Motor neuron (in vitro differentiated cells): ENCODE results near the gene KRT25. TPM values are rescaled to one million over a fixed set of nuclear protein-coding genes. Genes with fewer than 3 reads are reported as not detected.
"Not testable (repeated sequence)": the region's sequence is repeated elsewhere in the genome, so short reads cannot be mapped to it uniquely, and the experiment has no call there.

Experiments
- ATAC-seq, 8 experiments: fragments of 200-7000 bp; cut with Tn5 transposase; replicated peaks in 6 of 8; 2 replicates each; pipeline ENCODE4 v1.8.0; 2021; ENCODE audit warnings: mild to moderate bottlenecking in 8 of 8, moderate library complexity in 8 of 8
- H3K27ac ChIP-seq, 2 donors: fragments of 250-450 bp; sonication (Bioruptor Pico); 2 replicates each; pipeline ENCODE4 v1.9.0; 2021; ENCODE audit warnings: antibody characterized with exemption in 2 of 2, mild to moderate bottlenecking in 2 of 2, moderate library complexity in 1 of 2
- H3K4me1 ChIP-seq, 2 donors: fragments of 250-450 bp; sonication (Bioruptor Pico); replicated peaks in 1 of 2; 2 replicates each; pipeline ENCODE4 v1.6.1; 2021; ENCODE audit warnings: antibody characterized with exemption in 2 of 2, mild to moderate bottlenecking in 2 of 2, moderate library complexity in 1 of 2
- H3K4me3 ChIP-seq, 5 donors: fragments of 250-450 bp; sonication (Bioruptor Pico); 2 replicates each; pipeline ENCODE4 v1.9.0; 2021; ENCODE audit warnings: antibody characterized with exemption in 5 of 5, mild to moderate bottlenecking in 5 of 5, moderate library complexity in 4 of 5
- WGBS, 10 experiments: fragments of 450-650 bp; shearing (Covaris generic); methylation state at CpG; one replicate each; pipeline ENCODE4 v1.0.0; 2022; 5-methylcytosine and 5-hydroxymethylcytosine counted together
- in situ Hi-C, 9 experiments: fragments of 400-800 bp; cut with MboI; loops; one replicate each; pipeline ENCODE4 v1.15.0; 2021; ENCODE audit warnings: low sequenced_read_pairs in 9 of 9, low pct_unique_long_range_greater_than_20kb in 2 of 9; ENCODE audit not compliant: unreplicated experiment in 9 of 9
- total RNA-seq, 8 experiments: library from RNA; unstranded; fragments of 300-600 nt; gene quantifications; 2 replicates each; pipeline versions ENCODE4 v1.2.3 to v1.2.4, GENCODE V29; 2022

KRT25 gene
- total RNA-seq, 8 experiments from 2014 or later = not detected

- in situ Hi-C loops = loop anchor here in 1 of 9 experiments (25.0 kb wide), 1 partner anchor 167 kb away; no protein-coding TSS in a partner anchor
- Histone ChIP-seq H3K27ac (no peak overlapping the region), H3K4me3 (no peak overlapping the region), H3K4me1 (no peaks in the 10 kb centered on the region)
- WGBS, 10 experiments = 16 to 75% (median 65%) methylated on average over 5 to 29 of the region's 37 CpGs
- ATAC-seq = peak in 1 of 8 experiments; percentile 46
These were observed 24.2 kb upstream of the KRT25 start for GRCh38 chr17:40779181-40779909.

DNA sequence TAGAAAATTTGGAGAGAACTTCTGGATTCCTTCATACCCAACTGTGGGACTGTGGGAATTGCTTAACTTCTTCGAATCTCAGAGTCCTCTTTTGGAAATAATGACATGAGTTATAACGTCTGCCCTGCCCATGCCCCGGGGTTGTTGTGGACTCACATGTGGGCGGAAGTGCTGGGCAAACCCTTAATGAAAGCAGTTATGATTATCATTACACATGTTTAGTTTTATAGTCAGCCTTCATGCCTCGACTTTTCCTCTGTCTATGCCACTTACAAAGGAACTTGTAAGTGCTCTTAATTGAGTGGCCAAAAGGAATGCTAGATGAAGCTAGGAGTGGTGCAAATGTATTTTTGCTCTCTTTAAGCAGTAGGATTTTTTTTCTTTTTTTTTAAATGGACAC, 23.3 kb upstream of the KRT25 start:
- in situ Hi-C loops = loop anchor here in 1 of 9 experiments (25.0 kb wide), 1 partner anchor 166 kb away; no protein-coding TSS in a partner anchor
- no peak overlapping the region for H3K4me3 ChIP-seq
- H3K4me1 ChIP-seq = no peaks in the 10 kb centered on the region
- 7 to 88% (median 56%) methylated on average over 1 to 5 of the region's 5 CpGs; no CpG with 5 or more reads in 2 of the 10 experiments for WGBS, 10 experiments
- H3K27ac ChIP-seq = no peak overlapping the region
- ATAC-seq = peak in 3 of 8 experiments; percentile 63 to 77 (median 73)

DNA sequence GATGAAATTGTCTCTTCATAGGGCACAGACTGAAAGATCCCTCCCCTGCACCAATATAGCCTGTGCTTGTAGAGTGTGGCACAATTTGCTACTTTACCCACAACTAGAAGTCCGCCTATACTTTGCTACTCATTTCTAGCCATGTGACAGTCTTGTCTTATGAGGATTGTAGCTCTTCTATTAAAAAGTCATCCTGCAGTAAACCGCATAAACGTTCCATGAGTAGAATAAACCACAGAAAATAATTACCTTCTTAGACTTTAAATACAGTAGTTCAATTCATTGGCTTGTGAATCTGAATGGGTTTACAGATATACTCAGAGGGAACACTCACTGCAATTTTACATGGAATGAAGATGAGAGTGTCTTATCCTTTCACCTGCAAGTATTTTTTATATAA, 22.8 kb upstream of the KRT25 start:
- in situ Hi-C loops = loop anchor here in 1 of 9 experiments (25.0 kb wide), 1 partner anchor 166 kb away; no protein-coding TSS in a partner anchor
- ATAC-seq = no peak
- WGBS, 10 experiments = 56 to 97% (median 89%) methylated on average over 2 to 3 of the region's 3 CpGs; no CpG with 5 or more reads in 2 of the 10 experiments
- no peak overlapping the region for H3K4me3 ChIP-seq
- no peak overlapping the region for H3K27ac ChIP-seq
- H3K4me1 ChIP-seq = no peaks in the 10 kb centered on the region

DNA sequence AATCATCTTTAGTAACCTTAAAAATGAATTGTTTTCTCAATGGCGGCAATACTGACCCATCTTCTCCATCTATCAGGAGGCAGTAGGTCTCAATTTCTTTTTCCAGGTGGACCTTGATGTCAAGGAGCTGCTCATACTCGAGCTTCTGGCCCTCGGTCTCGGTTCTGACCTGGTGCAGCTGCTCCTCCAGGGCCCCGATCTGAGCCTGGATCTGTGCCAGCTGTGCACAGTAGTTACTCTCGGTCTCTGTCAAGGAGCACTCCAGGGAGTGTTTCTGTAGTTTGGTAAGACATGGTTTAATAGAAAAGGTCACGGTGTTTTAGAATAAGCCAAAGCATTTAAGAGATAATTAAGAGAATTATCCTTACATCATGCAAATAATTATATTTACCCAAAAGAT, 22.3 kb upstream of the KRT25 start:
- in situ Hi-C loops = loop anchor here in 1 of 9 experiments (25.0 kb wide), 1 partner anchor 165 kb away; no protein-coding TSS in a partner anchor
- no peak for ATAC-seq
- Histone ChIP-seq H3K27ac (no peak overlapping the region), H3K4me3 (no peak overlapping the region), H3K4me1 (no peaks in the 10 kb centered on the region)
- 49 to 100% (median 80%) methylated on average over 1 to 7 of the region's 7 CpGs for WGBS, 10 experiments

DNA sequence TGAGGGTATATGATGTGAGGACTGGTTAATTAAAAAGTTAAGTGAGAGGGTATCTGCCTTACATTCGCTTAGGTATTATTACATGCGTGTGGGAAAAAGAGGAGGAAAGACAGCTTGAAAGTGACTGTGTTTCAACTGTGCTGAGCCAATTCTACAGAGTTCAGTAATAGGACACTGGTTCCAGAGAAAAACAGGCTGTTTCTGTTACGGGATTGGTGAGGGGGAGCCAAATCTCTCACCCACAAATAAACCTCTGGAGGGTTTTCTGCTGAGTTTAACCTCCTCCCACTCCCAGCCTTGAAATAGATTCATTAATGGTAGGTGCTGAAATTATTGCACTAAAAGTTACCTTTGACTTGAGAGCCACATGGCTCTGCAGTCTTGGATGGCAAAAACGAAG, 20.8 kb upstream of the KRT25 start:
- ATAC-seq = no peak
- 44 to 100% (median 80%) methylated on average over 1 to 4 of the region's 4 CpGs for WGBS, 10 experiments
- Histone ChIP-seq H3K4me1 (no peaks in the 10 kb centered on the region), H3K4me3 (no peak overlapping the region), H3K27ac (no peak overlapping the region)
- in situ Hi-C loops = loop anchor here in 1 of 9 experiments (25.0 kb wide), 1 partner anchor 164 kb away; no protein-coding TSS in a partner anchor

DNA sequence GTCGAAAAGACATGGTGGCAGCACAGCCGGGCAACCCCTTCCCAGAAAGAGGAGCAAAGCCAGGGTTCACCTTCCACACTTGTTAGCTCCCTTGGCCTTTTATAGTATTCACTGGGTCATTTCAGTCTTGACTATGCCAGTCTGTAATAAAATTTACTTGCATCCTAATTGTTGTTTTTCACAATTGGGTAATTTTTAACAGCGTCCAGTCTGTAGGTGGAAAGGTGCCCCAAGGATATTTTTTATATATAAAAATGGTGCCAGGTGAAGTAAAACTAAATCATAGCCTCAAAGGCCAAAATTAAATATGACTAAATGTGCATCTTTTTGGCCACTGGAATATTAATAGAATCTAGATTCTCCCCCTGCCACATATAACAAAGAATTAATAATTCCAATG, 17.0 kb upstream of the KRT25 start, which contains the start of gene KRT26:
Gene KRT26, minus strand, starts transcription at position 101 of the 400 bp plus-strand sequence. Its CDS starts 88 bp downstream, at position 13.
- H3K27ac ChIP-seq = no peak within 1 kb of the TSS
- in situ Hi-C loops = no loop called here
- H3K4me3 ChIP-seq = no peak within 1 kb of the TSS
- H3K4me1 ChIP-seq = no peaks in the 10 kb centered on the region
- WGBS, 10 experiments = 70 to 100% (median 81%) methylated on average over 1 to 3 of the region's 3 CpGs; no CpG with 5 or more reads in 2 of the 10 experiments
- no peak for ATAC-seq

- in situ Hi-C loops = no loop called here
- Histone ChIP-seq H3K27ac (no peak overlapping the region), H3K4me1 (no peaks in the 10 kb centered on the region), H3K4me3 (no peak overlapping the region)
- WGBS, 10 experiments = 49 to 93% (median 82%) methylated on average over 1 to 2 of the region's 2 CpGs
- ATAC-seq = no peak
These were observed 10.5 kb upstream of the KRT25 start for GRCh38 chr17:40765657-40766056.

GRCh38 chr17:40763752-40764151, 8.6 kb upstream of the KRT25 start:
- in situ Hi-C loops = no loop called here
- H3K4me1 ChIP-seq = no peaks in the 10 kb centered on the region
- no peak for ATAC-seq
- no peak overlapping the region for H3K27ac ChIP-seq
- 27 to 100% (median 69%) methylated on average over 1 of the region's 1 CpG; no CpG with 5 or more reads in 1 of the 10 experiments for WGBS, 10 experiments
- no peak overlapping the region for H3K4me3 ChIP-seq

DNA sequence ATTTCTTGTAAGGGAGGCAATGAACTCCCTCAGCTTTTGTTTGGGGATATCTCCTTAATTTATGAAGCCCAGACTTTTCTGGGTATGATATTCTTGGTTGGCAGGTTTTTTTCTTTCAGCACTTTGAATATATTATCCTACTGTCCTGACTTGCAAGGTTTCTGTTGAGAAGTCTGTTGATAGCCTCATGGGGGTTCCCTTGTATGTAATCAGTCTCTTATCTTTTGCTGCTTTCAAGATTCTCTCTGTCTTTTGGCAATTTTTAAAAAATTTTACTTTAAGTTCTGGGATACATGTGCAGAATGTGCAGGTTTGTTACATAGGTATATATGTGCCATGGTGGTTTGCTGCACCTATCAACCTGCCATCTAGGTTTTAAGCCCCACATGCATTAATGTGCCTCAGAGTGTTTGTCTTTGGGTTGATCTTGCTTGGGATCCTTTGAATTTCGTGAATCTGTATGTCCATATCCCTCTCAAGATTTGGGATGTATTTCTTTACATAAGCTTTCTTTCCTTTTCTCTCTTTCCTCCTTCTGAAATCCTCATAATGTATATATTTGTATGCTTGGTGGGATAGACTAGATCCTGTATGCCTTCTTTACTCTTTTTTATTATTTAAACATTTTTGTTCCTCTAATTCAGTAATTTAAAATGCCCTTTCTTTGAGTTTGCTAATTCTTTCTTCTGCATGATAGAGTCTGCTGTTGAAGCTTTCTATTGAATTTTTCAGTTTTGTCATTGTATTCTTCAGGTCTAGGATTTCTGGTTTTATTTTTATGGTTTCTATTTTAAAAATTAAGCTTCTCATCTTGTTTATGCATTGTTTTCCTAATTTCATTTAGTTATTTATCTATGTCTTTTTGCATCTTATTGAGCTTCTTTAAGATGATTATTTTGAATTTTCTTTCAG, 5.2 kb upstream of the KRT25 start:
- in situ Hi-C loops = no loop called here

GRCh38 chr17:40753804-40754203, 1.3 kb downstream of the KRT25 start:
- WGBS, 10 experiments = 50 to 100% (median 80%) methylated on average over 1 to 3 of the region's 3 CpGs; no CpG with 5 or more reads in 1 of the 10 experiments
- no peak for ATAC-seq
- Histone ChIP-seq H3K4me3 (no peak overlapping the region), H3K4me1 (no peaks in the 10 kb centered on the region), H3K27ac (no peak overlapping the region)
- in situ Hi-C loops = no loop called here

More for the DNA sequence above, 5.2 kb upstream of the KRT25 start:
- 0 to 23% (median 6%) methylated on average over 1 of the region's 1 CpG; no CpG with 5 or more reads in 2 of the 10 experiments for WGBS, 10 experiments
- no peak overlapping the region for H3K27ac ChIP-seq
- no peak overlapping the region for H3K4me3 ChIP-seq
- no peaks in the 10 kb centered on the region for H3K4me1 ChIP-seq
- ATAC-seq = no peak

DNA sequence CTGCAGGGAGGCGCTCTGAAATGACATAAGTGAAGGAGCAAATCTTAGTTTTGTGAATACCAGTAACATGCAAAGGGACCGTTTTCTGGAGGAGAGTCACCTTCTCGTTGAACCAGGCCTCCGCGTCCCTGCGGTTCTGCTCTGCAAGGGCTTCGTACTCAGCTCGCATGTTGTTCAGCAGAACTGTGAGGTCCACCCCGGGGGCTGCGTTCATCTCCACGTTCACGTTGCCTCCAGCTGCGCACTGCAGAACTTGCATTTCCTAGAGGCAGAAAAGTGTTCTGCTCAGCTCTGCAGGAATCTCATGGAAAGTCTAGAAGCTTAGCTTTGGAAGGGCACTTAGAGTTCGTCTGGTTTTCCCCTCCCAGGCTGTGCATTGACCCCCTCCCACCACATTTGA, 4.1 kb downstream of the KRT25 start:
- Histone ChIP-seq H3K27ac (no peak overlapping the region), H3K4me1 (no peaks in the 10 kb centered on the region), H3K4me3 (no peak overlapping the region)
- in situ Hi-C loops = no loop called here
- ATAC-seq = no peak
- 29 to 92% (median 74%) methylated on average over 1 to 14 of the region's 14 CpGs; no CpG with 5 or more reads in 2 of the 10 experiments for WGBS, 10 experiments

GRCh38 chr17:40750391-40750790, 4.7 kb downstream of the KRT25 start:
- peak in 2 of 8 experiments; percentile 57 to 76 for ATAC-seq
- in situ Hi-C loops = no loop called here
- H3K4me1 ChIP-seq = no peaks in the 10 kb centered on the region
- 20 to 85% (median 62%) methylated on average over 1 to 5 of the region's 6 CpGs; no CpG with 5 or more reads in 3 of the 10 experiments for WGBS, 10 experiments
- no peak overlapping the region for H3K27ac ChIP-seq
- H3K4me3 ChIP-seq = no peak overlapping the region

DNA sequence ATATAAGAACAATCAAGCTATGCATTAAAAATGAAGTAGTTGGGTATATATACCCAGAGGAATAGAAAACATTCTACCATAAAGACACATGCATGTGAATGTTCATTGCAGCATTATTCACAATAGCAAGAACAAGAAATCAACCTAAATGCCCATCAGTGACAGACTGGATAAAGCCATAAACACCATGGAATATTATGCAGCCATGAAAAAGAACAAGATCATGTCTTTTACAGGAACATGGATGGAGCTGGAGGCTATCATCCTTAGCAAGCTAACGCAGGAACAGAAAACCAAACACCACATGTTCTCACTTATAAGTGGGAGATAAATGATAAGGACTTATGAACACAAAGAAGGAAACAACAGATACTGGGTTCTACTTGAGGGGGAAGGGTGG, 6.5 kb downstream of the KRT25 start:
- in situ Hi-C loops, H3K27ac ChIP-seq, H3K4me3 ChIP-seq, H3K4me1 ChIP-seq, ATAC-seq: not testable (repeated sequence)
- WGBS, 10 experiments = 10 to 88% (median 71%) methylated on average over 1 of the region's 1 CpG; no CpG with 5 or more reads in 1 of the 10 experiments
